ENCODE results near the gene ZCCHC14.

Gene ZCCHC14

GRCh38 chr16:87375426-87376135, 117.2 kb downstream of the ZCCHC14 start:
- H3K4me3 ChIP-seq (ENCODE audit: insufficient read depth, low read depth, low read length, poor library complexity, severe bottlenecking), result no peak overlapping the region
- no peaks in the 10 kb centered on the region for H3K36me3 ChIP-seq (ENCODE audit: control insufficient read depth, insufficient read depth, low read length)
- DNase-seq, result no peak
- no peak overlapping the region for H3K27ac ChIP-seq (ENCODE audit: insufficient read depth, low read length, poor library complexity, severe bottlenecking)
- H3K4me1 ChIP-seq (ENCODE audit: control insufficient read depth, insufficient read depth, low read length, poor library complexity, severe bottlenecking), result no peaks in the 10 kb centered on the region
- no peaks in the 10 kb centered on the region for H3K9me3 ChIP-seq (ENCODE audit: control insufficient read depth, low read length)
- no peaks in the 10 kb centered on the region for H3K27me3 ChIP-seq (replicated peaks; ENCODE audit: control insufficient read depth, insufficient read depth, low read length, poor library complexity, severe bottlenecking)

- Histone ChIP-seq H3K4me3 (ENCODE audit: insufficient read depth, low read depth, low read length, poor library complexity, severe bottlenecking) (no peak overlapping the region), H3K27me3 (replicated peaks; ENCODE audit: control insufficient read depth, insufficient read depth, low read length, poor library complexity, severe bottlenecking) (no peaks in the 10 kb centered on the region), H3K9me3 (ENCODE audit: control insufficient read depth, low read length) (no peaks in the 10 kb centered on the region), H3K27ac (ENCODE audit: insufficient read depth, low read length, poor library complexity, severe bottlenecking) (no peak overlapping the region), H3K4me1 (ENCODE audit: control insufficient read depth, insufficient read depth, low read length, poor library complexity, severe bottlenecking) (no peaks in the 10 kb centered on the region), H3K36me3 (ENCODE audit: control insufficient read depth, insufficient read depth, low read length) (no peaks in the 10 kb centered on the region)
- DNase-seq, result no peak
These were observed 118.5 kb downstream of the ZCCHC14 start for GRCh38 chr16:87374313-87374712.

GRCh38 chr16:87372305-87372704, 120.5 kb downstream of the ZCCHC14 start:
- Histone ChIP-seq H3K27ac (ENCODE audit: insufficient read depth, low read length, poor library complexity, severe bottlenecking) (no peak overlapping the region), H3K36me3 (ENCODE audit: control insufficient read depth, insufficient read depth, low read length) (no peaks in the 10 kb centered on the region), H3K27me3 (replicated peaks; ENCODE audit: control insufficient read depth, insufficient read depth, low read length, poor library complexity, severe bottlenecking) (no peaks in the 10 kb centered on the region), H3K4me1 (ENCODE audit: control insufficient read depth, insufficient read depth, low read length, poor library complexity, severe bottlenecking) (no peaks in the 10 kb centered on the region), H3K9me3 (ENCODE audit: control insufficient read depth, low read length) (no peaks in the 10 kb centered on the region), H3K4me3 (ENCODE audit: insufficient read depth, low read depth, low read length, poor library complexity, severe bottlenecking) (no peak overlapping the region)
- no peak for DNase-seq

GRCh38 chr16:87371261-87371866, 121.5 kb downstream of the ZCCHC14 start:
- DNase-seq, result no peak
- Histone ChIP-seq H3K27ac (ENCODE audit: insufficient read depth, low read length, poor library complexity, severe bottlenecking) (no peak overlapping the region), H3K4me1 (ENCODE audit: control insufficient read depth, insufficient read depth, low read length, poor library complexity, severe bottlenecking) (no peaks in the 10 kb centered on the region), H3K36me3 (ENCODE audit: control insufficient read depth, insufficient read depth, low read length) (peaks cover 3% of the 10 kb centered on the region), H3K27me3 (replicated peaks; ENCODE audit: control insufficient read depth, insufficient read depth, low read length, poor library complexity, severe bottlenecking) (no peaks in the 10 kb centered on the region), H3K9me3 (ENCODE audit: control insufficient read depth, low read length) (no peaks in the 10 kb centered on the region), H3K4me3 (ENCODE audit: insufficient read depth, low read depth, low read length, poor library complexity, severe bottlenecking) (no peak overlapping the region)

- no peak for DNase-seq
- no peaks in the 10 kb centered on the region for H3K9me3 ChIP-seq (ENCODE audit: control insufficient read depth, low read length)
- no peak overlapping the region for H3K27ac ChIP-seq (ENCODE audit: insufficient read depth, low read length, poor library complexity, severe bottlenecking)
- no peak overlapping the region for H3K4me3 ChIP-seq (ENCODE audit: insufficient read depth, low read depth, low read length, poor library complexity, severe bottlenecking)
- H3K36me3 ChIP-seq (ENCODE audit: control insufficient read depth, insufficient read depth, low read length), result peaks cover 3% of the 10 kb centered on the region
- no peaks in the 10 kb centered on the region for H3K27me3 ChIP-seq (replicated peaks; ENCODE audit: control insufficient read depth, insufficient read depth, low read length, poor library complexity, severe bottlenecking)
- no peaks in the 10 kb centered on the region for H3K4me1 ChIP-seq (ENCODE audit: control insufficient read depth, insufficient read depth, low read length, poor library complexity, severe bottlenecking)
These were observed 122.8 kb downstream of the ZCCHC14 start for GRCh38 chr16:87369796-87370719.

GRCh38 chr16:87369117-87369765, 123.6 kb downstream of the ZCCHC14 start:
- Histone ChIP-seq H3K36me3 (ENCODE audit: control insufficient read depth, insufficient read depth, low read length) (peaks cover 5% of the 10 kb centered on the region), H3K27me3 (replicated peaks; ENCODE audit: control insufficient read depth, insufficient read depth, low read length, poor library complexity, severe bottlenecking) (no peaks in the 10 kb centered on the region), H3K27ac (ENCODE audit: insufficient read depth, low read length, poor library complexity, severe bottlenecking) (no peak overlapping the region), H3K9me3 (ENCODE audit: control insufficient read depth, low read length) (no peaks in the 10 kb centered on the region), H3K4me1 (ENCODE audit: control insufficient read depth, insufficient read depth, low read length, poor library complexity, severe bottlenecking) (no peaks in the 10 kb centered on the region), H3K4me3 (ENCODE audit: insufficient read depth, low read depth, low read length, poor library complexity, severe bottlenecking) (no peak overlapping the region)
- DNase-seq, result no peak

GRCh38 chr16:87368029-87368770, 124.6 kb downstream of the ZCCHC14 start:
- H3K4me3 ChIP-seq (ENCODE audit: insufficient read depth, low read depth, low read length, poor library complexity, severe bottlenecking), result no peak overlapping the region
- no peaks in the 10 kb centered on the region for H3K4me1 ChIP-seq (ENCODE audit: control insufficient read depth, insufficient read depth, low read length, poor library complexity, severe bottlenecking)
- no peak for DNase-seq
- peaks cover 12% of the 10 kb centered on the region for H3K36me3 ChIP-seq (ENCODE audit: control insufficient read depth, insufficient read depth, low read length)
- H3K27me3 ChIP-seq (replicated peaks; ENCODE audit: control insufficient read depth, insufficient read depth, low read length, poor library complexity, severe bottlenecking), result no peaks in the 10 kb centered on the region
- H3K9me3 ChIP-seq (ENCODE audit: control insufficient read depth, low read length), result no peaks in the 10 kb centered on the region
- H3K27ac ChIP-seq (ENCODE audit: insufficient read depth, low read length, poor library complexity, severe bottlenecking), result no peak overlapping the region

GRCh38 chr16:87367529-87367928, 125.3 kb downstream of the ZCCHC14 start:
- H3K4me3 ChIP-seq (ENCODE audit: insufficient read depth, low read depth, low read length, poor library complexity, severe bottlenecking), result no peak overlapping the region
- peaks cover 12% of the 10 kb centered on the region for H3K36me3 ChIP-seq (ENCODE audit: control insufficient read depth, insufficient read depth, low read length)

GRCh38 chr16:87366930-87367329, 125.9 kb downstream of the ZCCHC14 start:
- Histone ChIP-seq H3K9me3 (ENCODE audit: control insufficient read depth, low read length) (no peaks in the 10 kb centered on the region), H3K4me1 (ENCODE audit: control insufficient read depth, insufficient read depth, low read length, poor library complexity, severe bottlenecking) (no peaks in the 10 kb centered on the region), H3K27me3 (replicated peaks; ENCODE audit: control insufficient read depth, insufficient read depth, low read length, poor library complexity, severe bottlenecking) (no peaks in the 10 kb centered on the region), H3K27ac (ENCODE audit: insufficient read depth, low read length, poor library complexity, severe bottlenecking) (no peak overlapping the region), H3K4me3 (ENCODE audit: insufficient read depth, low read depth, low read length, poor library complexity, severe bottlenecking) (no peak overlapping the region), H3K36me3 (ENCODE audit: control insufficient read depth, insufficient read depth, low read length) (peaks cover 12% of the 10 kb centered on the region)
- DNase-seq, result no peak

More at GRCh38 chr16:87367529-87367928, 125.3 kb downstream of the ZCCHC14 start:
- Histone ChIP-seq H3K27ac (ENCODE audit: insufficient read depth, low read length, poor library complexity, severe bottlenecking) (no peak overlapping the region), H3K9me3 (ENCODE audit: control insufficient read depth, low read length) (no peaks in the 10 kb centered on the region), H3K27me3 (replicated peaks; ENCODE audit: control insufficient read depth, insufficient read depth, low read length, poor library complexity, severe bottlenecking) (no peaks in the 10 kb centered on the region), H3K4me1 (ENCODE audit: control insufficient read depth, insufficient read depth, low read length, poor library complexity, severe bottlenecking) (no peaks in the 10 kb centered on the region)
- no peak for DNase-seq
